DMS79 treated with DMSO at 0.1 percent for 48 hours (cell line): ENCODE results near the gene HNRNPH3.
"Not testable (repeated sequence)": the region's sequence is repeated elsewhere in the genome, so short reads cannot be mapped to it uniquely, and the experiment has no call there.

ENCODE experiments used
- DNase-seq: peaks from one replicate; lab custom pipeline; 2025; lab: John Stamatoyannopoulos, UW

The HNRNPH3 gene, protein sequence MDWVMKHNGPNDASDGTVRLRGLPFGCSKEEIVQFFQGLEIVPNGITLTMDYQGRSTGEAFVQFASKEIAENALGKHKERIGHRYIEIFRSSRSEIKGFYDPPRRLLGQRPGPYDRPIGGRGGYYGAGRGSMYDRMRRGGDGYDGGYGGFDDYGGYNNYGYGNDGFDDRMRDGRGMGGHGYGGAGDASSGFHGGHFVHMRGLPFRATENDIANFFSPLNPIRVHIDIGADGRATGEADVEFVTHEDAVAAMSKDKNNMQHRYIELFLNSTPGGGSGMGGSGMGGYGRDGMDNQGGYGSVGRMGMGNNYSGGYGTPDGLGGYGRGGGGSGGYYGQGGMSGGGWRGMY

DNA sequence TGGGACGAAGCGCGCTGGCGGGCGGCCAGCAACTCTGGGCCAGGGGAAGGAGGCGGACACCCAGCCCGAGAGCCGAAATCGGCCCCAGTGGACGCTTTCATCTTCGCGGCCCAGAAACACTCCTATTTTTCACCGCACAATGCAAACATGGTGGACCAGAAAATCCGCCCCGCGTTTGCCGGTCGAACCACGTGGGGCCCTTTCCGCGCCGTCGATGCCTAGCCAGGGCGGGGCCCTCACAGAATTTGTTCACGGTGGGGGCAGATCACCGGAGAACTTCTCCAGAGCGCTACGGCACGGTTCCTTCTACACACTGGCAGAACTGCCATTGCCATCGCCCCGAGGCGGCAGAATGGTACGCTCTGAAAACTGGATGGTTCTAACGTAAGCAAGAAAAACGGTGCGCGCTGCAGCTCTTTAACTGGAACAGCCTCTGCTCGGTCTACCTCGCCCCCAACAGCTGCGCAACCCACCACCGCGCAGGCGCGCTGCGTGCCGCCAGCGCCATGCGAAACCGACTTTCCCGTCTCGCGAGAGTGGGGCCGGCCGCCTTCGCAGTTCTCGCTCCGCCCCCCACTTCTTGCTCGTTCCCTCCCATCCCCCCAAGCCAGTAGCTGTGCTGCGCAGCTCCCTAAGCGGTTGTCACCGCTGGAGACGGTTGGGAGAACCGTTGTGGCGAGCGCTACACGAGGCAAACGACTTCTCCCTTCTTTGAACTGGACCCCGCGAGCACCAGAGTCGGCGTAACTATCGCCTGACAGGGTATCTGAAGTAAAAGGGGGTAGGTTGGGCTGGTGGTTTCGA lies at the start of gene HNRNPH3:
Gene HNRNPH3 (plus strand): TSS at position 610 of the 804 bp plus-strand sequence. CDS start 5,158 bp downstream, outside the sequence.
- DNase-seq, result peak; percentile 82

DNA sequence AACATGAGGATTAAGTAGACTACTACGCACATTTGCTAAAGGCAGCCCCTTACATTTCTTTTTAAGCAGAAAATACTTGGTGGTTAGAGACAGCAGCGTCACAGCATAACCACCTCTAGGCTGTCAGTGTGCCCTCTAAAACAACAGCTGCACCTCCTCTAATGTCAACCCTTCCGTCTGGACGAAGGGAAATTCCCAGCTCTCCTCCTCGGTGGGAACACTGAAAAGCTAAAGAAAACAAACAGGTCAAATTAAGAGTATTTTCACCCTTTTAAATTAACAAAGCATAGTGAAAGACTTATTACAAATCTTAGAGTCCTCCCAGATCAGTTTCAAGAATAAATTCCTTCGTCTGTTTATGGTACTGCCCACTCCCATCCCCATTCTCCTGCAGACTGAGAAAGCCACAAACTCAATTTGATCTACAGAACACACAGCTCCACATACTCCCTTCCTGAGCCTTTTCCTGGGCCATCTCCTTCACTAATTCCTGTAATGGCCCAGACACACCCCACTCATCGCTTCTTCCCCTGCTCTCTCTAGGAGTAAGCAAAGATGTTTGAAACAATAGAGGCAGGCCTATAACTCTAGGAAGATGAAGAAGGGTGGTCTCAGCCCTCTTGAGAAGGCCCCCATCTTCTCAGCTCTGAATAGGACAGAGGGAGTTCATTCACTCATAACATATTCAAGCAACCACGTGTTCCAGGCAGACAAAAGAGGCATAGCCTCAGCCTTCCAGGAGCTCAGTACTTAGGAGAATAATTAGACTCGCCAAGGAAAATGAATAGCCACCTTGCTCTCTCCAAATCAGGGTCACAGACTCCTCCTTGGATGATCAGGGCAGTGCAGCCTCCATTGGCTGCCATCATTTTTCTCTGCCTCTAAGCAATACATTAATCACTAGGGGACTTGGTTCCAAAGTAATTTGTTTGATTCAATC lies 47.5 kb upstream of the HNRNPH3 start:
- DNase-seq, result no peak

DNA sequence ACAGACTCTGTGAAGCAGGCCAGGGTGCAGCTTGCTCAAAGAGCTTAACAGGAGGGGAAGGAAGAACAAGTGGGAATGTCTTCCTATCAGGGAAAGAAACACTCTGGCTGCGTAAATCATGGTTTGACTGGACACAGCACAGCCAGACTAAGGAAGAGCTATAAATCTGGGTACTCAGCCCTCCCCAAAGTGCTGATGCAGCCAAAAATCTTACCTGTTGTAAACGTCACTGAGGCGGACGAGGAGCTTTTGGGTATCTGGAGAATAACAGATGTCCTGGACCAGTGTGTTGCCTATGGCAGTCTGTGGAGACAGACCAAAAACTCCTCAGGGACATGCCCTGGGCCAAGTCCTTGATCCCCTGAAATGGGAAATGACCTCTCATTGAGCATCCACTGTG lies 43.1 kb upstream of the HNRNPH3 start:
- no peak for DNase-seq

DNA sequence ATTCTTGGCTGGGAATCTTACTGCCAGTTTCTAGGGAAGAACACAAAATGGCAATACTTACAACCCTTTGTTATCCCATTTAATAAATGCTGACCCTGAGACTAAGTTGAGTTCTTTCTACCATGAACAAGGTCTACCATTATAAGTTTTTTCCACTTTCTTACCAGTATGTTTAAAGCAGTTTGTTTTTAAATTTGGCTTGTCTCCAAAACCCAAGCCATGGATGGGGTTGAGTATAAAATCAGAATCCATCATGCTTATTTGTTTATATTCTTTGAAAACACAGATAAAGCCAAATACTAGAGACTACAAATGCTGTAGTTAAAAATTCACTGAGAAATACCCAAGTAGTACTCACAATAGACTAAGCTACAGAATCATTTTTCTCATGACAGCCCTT lies 41.1 kb upstream of the HNRNPH3 start:
- no peak for DNase-seq

DNA sequence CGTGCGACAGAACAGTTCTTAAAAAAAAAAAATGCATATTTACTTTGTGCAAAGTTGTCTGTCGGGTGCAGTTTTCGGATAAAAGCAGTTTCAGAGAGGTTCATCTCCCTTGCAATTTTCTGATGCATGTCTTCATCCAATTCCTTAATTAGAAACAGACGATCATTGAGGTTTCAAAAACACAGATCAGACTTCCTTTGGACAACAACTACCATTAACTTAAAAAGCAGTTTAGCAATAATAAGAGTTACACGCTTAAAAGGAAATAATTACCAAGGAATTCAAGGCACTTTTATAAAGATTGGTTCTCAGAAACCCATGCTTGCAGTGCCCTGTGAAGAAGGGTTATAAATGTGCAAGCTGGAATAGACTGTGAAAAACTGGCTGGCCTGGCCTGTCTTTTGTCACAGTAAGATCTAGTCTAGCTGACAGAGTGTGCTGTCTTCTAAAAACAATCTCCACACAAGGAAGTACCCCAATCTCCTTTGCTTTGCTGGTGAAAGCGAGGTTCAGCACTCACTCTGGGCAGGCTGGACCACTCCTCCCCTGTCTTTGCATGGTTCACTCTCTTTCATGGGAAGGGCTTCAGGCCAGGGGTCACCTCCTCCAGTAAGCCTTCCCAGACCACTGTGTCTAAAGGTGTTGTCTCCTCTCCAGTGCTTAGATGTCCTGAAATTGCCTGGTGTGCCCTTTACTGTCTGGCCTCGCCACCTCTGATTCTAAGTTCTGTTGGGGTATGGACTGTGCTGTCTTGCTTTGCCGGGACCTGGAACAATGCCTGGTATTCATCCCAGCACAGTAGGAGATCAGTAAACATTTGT lies 34.8 kb upstream of the HNRNPH3 start:
- no peak for DNase-seq

DNA sequence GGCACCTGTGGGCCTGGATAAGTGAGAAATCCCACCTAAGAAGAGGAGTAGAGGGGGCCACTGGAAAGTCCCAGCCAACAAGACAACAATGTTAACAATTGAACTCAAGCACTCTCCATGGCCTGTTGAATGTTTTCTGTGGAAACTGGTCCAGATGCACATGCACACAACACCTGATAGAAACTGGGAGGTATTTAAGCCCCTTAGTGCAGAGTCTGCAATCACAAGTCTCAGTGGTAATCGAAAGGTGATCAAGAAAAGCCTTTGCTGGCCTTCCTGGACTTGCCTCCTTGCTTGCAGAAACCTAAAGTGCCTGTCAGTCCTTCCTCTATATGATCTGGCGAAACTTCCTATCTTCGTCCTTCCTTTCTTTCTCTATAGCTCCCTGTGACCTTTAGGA lies 30.6 kb upstream of the HNRNPH3 start:
- DNase-seq, result no peak

DNA sequence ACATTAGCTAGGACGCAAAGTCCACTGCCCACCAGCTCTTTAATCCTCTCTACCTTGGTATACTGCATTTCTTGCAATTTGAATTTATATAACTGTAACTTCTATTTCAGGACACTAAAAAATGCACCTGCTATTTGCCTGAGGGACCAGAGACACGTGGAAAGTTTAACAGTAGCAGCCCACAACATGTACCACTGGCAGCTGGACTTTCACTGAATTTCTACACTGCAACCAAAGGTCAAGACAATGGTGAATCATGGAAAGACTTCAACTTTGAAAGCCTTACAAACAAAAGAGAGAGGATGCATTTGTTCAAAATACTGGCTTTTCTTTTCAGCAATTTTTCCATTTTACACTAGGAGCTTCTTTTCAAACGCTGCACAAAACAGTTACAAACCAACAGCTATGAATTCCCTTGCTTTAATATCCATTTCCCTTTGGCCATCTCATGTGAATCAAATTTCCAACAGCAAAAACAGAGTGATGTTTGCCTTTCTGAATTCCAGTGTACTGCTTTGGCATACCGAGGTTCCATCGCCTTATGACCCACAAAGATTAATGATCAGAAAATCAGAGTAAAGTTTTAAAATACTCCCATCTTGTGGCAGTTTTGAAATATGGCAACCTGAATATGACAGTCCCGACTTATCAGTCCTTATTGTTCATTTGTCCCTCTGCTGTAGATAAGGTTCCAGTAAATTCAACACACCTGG lies 29.9 kb upstream of the HNRNPH3 start:
- DNase-seq, result peak; percentile 1

DNA sequence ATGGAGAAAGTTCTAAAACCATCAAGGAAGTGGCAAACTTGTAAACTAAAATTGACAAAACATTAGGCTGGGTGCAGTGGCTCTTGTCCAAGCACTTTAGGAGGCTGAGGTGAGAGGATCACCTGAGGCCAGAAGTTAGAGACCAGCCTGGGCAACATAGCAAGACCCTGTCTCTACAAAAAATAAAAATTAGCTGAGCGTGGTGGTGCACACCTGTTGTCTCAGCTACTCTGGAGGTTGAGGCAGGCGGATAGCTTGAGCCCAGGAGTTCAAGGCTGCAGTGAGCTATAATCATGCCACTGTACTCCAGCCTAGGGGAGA lies 29.4 kb upstream of the HNRNPH3 start:
- DNase-seq, result no peak

DNA sequence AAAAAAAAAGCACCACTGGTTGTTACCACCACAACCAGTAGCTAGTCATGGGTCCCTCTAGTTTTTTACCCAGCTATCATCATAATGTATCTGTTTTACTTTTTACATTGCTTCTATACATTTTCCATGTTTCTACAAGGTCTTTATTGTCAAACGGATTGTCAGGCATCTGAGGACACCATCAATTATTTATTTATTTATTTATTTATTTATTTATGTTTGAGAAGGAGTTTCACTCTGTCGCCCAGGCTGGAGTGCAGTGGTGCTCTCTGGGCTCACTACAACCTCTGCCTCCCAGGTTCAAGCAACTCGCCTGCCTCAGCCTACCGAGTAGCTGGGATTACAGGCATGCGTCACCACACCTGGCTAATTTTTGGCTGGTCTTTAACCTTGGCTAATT lies 29.0 kb upstream of the HNRNPH3 start:
- no peak for DNase-seq

DNA sequence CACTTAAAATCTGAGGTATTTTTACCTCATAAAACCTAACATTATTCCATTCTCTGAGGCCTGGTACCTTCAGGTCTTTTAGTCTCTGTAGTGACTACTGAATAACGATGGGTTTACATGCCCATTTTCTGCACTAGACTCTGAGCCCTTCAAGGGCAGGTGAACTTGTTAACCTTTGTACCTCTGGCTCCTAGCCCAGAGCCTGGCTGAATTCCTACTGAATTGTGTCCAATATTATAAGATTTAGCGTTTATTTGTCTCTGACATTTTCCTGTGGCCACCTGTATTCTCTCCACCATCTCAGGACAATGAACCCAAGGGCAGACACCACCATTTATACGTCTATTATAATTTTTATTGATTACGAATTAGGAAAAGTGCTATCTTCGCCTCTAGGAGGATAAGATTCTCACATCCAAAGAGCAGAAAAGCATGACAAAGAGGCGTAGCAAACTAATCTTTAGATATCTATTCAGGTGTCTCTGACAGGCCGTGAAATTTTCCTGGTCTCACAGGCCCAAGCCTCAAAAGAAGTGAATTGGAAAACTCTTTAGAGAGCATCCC lies 27.9 kb upstream of the HNRNPH3 start:
- no peak for DNase-seq

DNA sequence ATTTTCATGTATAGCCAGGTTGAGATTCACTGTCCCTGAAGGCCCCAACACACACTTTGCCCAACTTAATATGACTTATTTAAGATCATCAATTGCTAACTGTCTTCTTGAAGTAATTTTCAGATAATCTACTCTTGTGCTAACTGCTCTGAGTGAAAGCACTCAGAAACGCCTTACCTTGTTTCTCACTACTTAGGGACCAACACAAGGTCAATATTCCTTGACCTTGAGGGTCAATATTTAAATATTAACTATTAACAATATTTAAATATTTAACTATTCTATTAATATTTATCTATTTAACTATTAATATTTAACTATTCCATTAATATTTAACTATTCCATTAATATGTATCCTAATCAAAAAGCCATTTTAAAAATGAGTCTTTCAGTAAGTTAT lies 26.0 kb upstream of the HNRNPH3 start:
- no peak for DNase-seq

DNA sequence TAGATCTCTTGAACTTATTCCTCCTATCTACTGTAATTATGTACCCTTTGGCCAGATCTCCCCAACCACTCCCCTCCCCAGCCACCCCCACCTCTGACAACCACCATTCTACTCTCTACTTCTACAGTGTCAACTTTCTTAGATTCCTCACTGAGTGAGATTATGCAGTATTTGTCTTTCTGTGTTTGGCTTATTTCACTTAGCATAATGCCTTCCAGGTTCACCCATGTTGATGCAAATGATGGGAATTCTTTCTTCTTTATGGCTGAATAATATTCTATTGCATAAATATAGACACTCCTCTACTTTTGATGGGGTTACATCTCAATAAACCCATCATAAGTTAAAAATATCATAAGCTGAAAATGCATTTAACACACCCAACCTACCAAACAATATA lies 21.3 kb upstream of the HNRNPH3 start:
- no peak for DNase-seq

DNA sequence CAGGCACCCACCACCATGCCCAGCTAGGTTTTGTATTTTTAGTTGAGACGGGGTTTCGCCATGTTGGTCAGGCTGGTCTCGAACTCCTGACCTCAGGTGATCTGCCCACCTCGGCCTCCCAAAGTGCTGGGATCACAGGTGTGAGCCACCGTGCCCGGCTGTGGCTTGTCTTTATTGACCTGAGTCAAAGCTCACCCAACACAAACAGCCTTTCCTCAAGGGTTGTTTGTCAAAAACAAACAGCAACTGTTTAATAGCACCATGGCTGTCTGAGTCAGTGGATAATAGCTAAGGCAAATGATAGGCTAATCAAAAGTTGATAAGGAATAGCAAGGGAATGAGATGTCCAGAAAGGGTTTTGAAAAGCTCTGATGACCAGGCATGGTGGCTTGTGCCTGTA lies 16.9 kb upstream of the HNRNPH3 start:
- DNase-seq, result not testable (repeated sequence)

DNA sequence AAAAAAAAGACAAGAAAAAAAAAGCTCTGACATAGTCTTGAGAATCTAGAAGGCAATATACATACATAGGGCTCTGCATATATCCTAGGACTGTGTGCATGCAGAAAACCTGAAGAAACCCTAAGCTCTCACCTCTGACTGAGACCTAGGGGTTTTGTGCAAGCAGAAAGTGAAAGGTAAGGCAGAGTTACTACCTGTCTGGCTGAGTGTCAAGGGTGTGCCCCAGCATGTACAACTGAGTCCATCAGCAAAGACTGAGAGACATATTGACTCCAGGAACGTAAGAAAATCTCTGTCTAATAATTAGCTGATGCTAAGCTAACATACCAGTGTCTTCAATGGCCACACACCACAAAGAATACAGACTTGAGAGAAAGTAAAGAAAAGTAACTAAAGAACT lies 16.3 kb upstream of the HNRNPH3 start:
- no peak for DNase-seq

DNA sequence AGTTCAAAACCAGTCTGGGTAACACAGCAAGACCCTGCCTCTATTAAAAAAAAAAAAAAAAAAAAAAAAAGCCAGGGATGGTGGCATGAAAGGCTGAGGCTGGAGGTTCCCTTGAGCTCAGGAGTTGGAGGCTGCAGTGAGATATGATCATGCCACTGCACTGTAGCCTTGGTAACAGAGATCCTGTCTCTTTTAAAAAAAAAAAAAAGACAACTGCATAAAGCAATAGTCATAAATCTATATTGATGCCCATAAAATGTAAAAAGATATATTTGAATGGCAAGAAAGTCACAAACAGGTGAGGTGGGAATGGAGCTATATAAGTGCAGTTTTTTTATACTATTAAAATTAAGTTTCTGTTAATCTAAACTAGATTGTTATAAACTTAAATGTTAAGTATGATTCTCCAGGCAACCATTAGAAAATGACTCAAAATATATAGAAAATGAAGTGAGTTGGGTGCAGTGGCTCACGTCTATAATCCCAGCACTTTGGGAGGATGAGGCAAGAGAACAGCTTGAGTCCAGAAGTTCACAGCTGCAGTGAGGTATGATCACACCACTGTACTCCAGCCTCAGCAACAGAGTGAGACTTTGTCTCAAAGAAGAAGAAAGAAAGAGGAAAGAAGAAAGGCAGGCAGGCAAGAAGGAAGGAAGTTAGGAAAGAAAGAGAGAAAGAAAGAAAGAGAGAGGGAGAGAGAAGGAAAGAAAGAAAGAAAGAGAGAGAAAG lies 13.4 kb upstream of the HNRNPH3 start:
- no peak for DNase-seq

DNA sequence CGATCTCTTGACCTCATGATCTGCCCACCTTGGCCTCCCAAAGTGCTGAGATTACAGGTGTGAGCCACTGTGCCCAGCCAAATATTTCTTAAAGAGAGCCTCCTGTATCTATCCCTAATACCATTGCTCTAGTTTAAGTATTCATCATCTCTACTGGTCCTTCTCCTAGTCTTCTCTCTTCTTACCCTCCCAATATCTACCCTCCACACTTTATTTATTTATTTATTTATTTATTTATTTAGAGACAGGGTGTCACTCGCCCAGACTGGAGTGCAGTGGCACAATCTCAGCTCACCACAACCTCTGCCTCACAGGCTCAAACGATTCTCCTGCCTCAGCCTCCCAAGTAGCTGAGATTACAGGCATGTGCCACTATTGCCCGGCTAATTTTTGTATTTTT lies 7.5 kb upstream of the HNRNPH3 start:
- DNase-seq, result not testable (repeated sequence)

DNA sequence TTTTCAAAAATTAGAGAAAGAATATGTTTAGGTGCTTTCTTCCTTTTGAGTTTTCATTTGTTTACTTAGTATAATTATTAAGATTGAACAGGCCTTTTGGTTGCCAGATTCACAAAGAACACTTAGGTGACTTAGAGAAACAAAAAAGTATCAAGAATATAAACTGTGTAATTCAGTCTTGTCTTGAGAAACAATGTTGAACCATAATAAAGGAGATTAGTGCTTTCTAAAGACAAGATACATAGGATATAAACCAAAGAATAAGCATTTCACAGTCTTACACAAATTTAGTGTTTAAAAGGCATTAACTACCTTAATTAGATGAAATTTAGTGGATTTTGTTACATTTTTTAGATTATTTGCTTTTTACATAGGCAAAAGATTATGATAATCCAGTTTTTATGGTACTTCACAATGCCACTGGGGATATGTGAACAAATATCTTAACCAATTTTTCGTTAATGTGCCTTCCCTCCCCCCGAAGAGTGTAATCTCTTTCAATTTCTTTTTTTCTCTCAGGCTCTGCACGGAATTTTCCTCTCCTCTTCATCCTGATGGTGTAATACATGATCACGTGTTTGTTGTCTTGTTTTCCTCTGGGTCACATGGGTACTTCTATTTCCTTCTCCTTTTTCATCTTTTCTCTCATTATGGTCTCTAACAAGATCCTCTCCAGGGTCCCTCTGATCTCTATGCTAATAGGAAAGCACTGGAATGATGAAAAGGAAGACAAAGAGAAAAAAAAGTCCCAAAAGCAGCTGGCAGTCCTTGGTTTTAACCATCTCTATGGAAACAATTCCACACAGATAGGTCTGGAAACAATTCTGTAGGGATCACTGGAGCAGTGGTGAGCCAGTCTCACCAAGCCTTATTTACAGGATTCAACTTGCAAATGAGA lies 3.7 kb upstream of the HNRNPH3 start:
- DNase-seq, result peak; percentile 53

DNA sequence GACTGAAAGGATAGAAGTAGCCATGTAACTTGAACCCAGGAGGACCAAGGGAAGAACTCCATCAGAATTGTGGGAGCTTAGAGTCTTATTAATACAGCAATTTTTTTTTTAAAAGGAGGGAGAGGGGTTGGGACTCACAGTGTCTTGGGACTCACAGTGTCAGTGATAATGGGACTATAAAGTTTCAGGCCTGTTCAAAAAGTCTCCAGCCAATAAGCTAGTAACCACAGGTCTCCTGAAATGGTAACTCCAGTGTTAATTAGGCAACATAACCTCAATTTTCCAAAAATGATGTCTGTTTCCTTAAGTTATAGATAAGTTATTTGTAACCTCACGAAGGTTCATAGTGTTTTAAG lies 2.4 kb upstream of the HNRNPH3 start:
- no peak for DNase-seq
